HG02678 (cell line): Measurements from ENCODE around the gene METTL15.
"Not testable (repeated sequence)": the region's sequence is repeated elsewhere in the genome, so short reads cannot be mapped to it uniquely, and the experiment has no call there.

Source experiments
- ATAC-seq: cut with Tn5 transposase; IDR thresholded peaks from one replicate; pipeline ENCODE4 v1.9.1; 2021; ENCODE audit warnings: mild to moderate bottlenecking, moderate library complexity; ENCODE audit not compliant: unreplicated experiment

The METTL15 gene

DNA sequence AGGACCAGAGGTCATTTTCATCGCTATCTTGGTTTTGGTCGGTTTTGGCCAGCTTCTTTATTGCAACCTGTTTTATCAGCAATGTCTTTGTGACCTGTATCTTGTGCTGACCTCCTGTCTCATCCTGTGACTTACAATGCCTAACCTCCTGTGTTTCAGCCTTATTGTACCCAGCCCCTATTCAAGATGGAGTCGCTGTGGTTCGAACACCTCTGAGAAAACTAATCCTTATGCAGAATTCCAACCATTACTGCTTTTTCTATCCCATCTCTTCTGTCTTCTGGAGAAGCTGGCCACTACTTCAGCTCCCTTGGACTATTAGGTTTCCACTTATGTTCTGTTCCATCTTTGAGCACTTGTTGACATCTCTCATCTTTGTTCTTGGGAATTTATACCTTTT lies 62.6 kb downstream of the METTL15 start:
- no peak for ATAC-seq

DNA sequence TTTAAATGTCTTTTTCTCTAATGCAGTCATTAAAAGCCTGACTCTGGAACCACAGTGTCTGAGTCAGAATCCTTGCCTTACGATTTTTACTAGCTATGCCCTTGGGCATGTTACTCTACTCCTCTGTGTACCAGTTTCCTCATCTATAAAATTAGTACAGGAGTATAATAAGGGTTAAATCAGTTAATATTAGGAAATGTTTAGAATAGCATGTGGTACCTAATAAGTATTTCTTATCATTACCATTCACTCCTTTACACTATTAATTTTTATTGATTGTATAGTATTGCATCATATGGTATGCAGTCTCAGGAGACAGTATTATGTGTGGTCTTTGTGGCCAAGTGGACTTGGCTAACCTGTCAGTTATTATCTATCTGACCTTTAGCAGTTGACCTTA lies 68.2 kb downstream of the METTL15 start:
- ATAC-seq: no peak

DNA sequence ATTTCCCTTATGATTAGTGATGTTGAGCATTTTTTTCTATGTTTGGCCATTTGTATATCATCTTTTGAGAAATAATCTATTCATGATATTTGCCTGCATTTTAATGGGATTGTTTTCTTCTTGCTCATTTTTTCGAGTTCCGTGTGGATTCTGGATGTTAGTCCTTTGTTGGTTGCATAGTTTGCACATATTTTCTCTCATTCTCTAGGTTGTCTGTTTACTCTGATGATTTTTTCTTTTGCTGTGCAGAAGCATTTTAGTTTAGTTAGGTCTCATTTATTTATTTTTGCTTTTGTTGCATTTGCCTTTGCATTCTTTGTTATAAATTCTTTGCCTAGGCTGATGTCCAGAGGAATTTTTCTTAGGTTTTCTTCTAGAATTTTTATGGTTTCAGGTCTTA lies 87.3 kb downstream of the METTL15 start:
- no peak for ATAC-seq

DNA sequence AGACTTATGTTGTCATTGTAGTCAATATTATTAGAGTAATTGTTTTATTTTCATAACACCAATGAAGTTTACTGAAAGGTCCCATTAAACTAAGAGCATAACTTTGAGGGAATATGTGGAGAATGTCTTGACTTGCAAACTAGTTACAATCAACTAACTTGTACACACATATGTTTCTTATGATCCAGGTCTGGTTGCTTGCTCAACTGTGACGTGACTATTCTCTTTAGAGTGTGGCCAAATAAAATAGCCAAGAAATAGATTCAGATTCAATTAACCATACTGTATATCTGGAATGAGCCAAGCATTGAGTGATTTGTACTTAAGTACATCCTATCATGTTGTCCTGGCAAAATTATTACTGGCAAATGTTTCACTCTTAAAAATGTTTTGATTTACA lies 101.7 kb downstream of the METTL15 start:
- no peak for ATAC-seq

DNA sequence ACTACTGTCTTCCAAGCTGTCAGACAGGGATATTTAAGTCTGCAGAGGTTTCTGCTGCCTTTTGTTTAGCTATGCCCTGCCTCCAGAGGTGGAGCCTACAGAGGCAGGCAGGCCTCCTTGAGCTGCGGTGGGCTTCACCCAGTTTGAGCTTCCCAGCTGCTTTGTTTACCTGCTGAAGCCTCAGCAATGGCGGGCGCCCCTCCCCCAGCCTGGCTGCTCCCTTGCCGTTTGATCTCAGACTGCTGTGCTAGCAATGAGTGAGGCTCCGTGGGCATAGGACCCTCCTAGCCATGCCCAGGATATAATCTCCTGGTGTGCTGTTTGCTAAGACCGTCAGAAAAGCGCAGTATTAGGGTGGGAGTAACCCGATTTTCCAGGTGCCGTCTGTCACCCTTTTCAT lies 113.9 kb downstream of the METTL15 start:
- not testable (repeated sequence) for ATAC-seq

DNA sequence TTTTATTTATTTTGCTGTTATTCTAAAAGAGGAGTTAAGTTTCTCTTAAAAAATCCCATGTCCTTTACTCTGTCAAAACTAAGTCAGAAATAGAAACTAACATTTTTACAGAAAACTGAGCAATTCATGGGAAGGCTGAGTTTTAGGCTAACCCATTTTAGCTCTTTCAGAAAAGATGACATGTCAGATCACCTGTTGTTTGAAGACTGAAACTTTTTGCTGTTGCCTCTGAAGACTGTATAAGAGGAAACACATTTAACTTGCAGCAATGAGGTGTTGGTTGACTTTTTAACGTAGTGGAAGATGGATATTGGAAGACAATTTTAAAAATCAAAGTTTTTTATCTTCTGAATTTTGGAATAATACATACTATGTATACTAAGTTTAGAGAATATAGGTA lies 115.4 kb downstream of the METTL15 start:
- peak; percentile 62 for ATAC-seq

DNA sequence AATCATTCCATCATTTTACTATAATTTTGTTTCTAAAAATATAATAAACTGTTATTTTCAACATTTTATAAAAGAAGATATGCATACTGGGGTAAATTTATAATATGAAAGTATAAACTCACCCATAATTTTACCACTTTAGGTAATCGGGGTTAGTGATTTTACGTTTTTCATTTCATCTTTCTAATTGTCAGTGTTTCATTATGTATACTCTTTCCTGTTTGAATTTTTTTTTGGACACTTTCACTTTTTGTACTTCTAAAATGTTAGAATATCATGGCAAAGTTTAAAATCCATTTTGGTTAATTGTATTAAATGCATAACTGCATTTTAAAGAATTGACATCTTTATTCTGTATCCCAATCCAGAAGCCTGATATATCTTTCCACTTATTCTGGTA lies 115.8 kb downstream of the METTL15 start:
- no peak for ATAC-seq

DNA sequence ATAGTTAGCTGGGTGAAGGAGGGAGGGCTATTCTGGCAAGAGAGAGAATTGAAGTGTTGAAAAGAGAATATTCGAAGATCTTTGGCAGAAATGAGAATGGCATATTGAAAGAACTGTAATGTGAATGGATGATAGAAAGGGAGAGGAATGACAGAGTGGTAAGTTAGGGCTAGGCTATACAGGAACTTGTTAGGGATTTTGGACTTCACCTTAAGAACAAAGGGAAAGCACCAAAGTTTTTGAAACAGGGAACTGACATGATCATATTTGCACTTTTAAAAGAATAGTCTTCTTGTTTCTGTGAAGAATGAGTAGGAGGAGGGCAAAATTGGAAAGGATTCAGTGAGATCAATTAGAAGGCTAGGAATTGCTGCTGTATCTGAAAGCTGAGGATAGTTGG lies 119.3 kb downstream of the METTL15 start:
- no peak for ATAC-seq

DNA sequence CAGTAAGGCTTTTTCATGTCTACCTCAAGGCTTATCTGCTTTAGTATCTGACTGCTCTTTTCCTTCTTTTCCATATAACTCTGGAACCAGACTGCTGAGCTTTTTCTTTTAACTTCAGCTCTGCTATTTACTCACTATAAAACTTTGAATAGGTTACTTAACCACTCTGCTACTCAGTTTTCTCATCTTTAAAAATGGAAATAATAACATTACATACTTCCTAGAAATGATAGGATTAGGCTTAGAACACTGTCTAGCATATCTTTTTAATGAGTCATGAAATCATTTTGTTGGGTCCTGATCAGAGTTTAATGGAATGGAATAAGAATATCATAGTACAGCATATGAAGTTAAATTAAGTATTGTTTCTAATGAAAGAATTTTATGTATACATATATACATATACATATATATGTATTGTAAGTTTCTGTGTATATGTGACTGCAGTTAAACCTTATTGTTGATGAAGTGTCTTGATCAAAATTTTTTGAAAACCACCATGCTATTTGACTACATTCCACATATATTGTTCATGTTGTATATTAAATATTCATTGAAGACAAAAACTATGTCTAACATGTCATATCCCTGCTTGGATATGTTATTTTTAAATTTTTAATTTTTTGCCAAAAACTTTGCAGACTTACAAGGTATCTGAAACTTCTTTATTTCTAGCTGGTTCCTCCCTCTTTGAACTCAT lies 120.2 kb downstream of the METTL15 start:
- no peak for ATAC-seq

DNA sequence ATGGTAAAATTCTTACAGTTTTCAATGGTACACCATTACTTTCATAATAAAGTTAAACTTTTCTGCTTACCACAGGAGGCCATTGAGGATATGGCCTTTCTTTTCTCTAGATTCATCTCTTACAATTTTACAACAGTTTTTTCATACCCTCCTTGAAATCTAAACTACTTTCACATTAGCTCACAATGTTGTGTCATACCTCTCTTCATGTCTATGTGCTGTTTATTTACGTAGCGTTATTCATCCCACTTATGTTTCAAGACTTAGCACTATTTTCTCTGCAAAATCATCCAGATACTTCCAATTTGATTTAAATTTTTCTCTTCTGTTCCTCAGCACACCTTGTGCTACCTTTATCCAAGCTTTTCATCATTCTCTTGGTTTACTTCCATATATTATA lies 123.3 kb downstream of the METTL15 start:
- no peak for ATAC-seq

DNA sequence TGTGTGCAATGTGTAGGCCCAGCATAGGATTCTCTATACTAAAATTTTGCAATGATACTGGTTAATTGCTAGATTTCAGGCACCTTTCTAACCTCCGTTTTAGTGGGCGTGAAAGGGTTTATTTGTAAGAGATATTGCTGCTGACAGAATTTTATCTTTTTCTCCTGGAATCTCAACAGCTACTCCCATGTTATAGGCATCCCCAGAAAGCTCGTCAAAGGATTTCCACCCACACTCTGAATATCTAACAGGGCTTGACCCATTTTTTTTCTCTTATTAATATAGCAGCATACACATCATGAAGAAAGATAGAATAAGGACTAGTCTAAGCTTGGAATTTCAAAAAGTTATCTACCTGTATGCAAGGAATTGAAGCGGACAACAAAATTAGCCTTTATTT lies 124.5 kb downstream of the METTL15 start:
- no peak for ATAC-seq

DNA sequence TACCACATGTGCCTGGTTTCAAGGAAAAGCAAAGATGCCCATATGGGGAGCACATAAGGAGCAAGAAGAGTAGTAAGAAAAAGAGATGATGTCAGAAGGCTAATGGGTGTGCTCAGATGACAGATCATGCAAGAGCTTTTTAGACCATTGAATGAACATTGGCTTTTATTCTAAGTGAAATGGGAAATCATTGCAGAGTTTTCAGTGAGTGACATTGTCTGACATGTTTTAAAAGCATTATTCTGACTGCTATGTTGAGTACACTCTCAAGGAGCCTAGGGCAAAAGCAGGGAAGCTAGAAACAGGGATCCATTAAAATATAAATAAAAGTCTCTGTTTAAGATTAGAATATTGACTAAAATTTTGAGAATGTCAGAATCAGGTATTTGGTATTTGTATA lies 133.6 kb downstream of the METTL15 start:
- no peak for ATAC-seq

DNA sequence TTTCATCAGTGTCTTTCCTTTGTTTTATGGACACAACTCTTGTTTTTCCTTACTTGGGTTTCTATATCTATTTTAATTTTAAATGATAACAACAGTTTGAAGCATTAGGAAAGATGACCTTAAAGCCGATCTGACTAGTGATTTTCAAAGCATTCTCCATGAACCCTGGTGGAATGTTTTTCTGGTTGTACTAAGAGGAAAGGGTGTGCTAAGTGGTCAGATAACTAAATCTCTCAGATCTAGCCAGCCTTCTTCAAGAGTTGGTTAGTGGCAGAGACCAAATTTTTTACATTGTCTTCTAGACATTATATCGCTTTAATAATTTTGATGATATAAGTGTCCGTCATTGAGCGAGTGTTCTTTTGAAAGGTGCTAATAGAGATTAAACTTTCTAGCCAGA lies 134.4 kb downstream of the METTL15 start:
- ATAC-seq: no peak

DNA sequence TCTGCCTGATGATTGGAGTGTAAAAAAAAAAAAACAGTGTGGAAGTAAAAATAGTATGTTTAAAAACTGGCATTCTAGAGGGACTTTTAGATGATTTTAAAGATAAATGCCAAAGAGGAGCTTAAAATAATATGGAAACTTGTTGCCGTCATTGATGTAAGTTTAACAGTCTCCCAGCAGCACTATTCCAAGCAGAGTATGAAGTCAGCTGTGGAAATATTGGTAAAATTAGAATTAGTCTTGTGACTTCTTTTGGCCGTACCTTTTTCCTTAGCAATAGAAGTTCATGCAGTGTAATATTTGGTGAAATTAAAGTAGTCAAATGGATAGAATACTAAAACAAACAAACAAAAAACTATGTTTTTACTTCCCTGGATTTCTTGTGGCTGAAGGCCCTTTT lies 134.9 kb downstream of the METTL15 start:
- no peak for ATAC-seq

DNA sequence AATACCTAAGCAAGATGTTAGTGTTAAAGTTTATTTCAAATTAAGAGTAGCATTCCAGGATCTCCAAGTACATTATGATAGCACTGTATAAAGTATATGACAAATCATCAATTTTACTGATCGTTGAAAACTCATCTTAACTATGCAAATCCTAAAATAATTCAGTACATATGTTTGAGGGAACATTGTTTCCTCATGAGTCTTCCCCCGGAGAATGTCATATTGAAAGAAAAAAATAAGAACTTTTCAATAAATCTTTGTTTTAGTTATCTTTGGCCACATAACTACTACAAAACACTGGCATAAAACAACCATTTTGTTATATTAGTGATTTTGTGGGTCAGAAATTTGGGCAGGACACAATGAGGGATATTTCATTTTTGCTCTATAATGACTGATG lies 135.4 kb downstream of the METTL15 start:
- no peak for ATAC-seq

DNA sequence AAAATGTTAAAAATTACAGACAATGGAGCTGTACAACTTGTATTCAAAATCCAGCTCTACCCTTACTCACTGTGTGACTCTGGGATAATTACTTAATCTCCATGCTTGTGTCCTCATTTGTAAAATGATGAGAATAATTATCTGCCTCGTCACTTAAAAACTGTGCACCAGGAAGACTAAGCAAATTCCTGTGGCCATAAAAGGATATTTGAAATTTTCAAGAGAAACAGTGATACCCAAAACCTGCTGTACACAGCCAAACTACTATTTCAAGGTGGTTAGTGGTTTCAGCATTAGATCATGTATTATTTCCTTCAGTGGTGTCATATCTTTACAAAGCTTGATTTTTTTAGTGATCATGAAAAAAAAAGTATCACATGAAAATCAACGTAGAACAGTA lies 136.9 kb downstream of the METTL15 start:
- no peak for ATAC-seq

DNA sequence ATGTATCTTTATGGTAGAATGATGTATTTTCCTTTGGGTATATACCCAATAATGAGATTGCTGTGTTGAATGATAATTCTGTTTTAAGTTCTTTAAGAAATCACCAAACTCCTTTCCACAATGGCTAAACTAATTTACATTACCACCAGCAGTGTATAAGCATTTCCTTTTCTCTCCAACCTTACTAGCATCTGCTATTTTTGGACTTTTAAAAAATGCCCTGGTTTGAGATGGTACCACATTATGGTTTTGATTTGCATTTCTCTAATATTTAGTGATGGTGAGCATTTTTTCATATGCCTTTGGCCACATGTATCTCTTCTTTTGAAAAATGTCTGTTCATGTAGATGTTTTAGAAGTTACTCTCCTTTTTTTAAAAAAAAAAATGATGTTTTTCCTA lies 142.0 kb downstream of the METTL15 start:
- ATAC-seq: no peak

DNA sequence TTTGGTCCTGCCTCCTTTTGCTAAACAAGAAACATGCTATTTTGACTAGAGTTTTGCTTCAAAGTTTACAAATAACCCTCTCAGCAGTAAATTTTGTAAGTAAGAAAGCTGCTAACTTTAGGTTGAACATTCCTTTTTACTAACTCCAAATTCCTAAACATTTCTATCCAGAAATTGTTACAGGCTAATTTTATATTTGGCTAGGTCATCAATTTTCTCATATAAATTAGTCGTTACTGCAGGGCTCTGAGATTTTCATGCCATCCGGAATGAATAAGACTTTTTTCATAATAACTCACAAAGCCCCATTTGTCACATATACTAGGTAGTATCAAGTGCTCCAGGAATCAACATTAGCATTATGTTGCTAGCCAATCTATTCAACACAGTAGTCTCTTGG lies 143.1 kb downstream of the METTL15 start:
- no peak for ATAC-seq

DNA sequence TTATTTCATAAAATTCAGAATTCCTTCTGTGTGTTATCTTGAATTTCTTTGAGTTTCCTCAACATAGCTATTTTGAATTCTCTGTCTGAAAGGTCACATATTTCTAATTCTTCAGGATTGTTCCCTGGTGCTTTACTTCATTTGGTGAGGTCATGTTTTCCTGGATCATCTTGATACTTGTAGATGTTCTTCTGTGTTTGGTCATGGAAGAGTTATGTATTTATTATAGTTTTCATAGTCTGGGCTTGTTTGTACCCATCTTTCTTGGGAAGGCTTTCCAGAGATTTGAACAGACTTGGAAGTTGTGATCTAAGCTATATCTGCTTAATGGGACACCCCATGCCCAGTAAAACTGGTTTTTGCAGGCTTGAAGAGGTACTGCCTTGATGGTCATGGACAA lies 149.6 kb downstream of the METTL15 start:
- no peak for ATAC-seq

DNA sequence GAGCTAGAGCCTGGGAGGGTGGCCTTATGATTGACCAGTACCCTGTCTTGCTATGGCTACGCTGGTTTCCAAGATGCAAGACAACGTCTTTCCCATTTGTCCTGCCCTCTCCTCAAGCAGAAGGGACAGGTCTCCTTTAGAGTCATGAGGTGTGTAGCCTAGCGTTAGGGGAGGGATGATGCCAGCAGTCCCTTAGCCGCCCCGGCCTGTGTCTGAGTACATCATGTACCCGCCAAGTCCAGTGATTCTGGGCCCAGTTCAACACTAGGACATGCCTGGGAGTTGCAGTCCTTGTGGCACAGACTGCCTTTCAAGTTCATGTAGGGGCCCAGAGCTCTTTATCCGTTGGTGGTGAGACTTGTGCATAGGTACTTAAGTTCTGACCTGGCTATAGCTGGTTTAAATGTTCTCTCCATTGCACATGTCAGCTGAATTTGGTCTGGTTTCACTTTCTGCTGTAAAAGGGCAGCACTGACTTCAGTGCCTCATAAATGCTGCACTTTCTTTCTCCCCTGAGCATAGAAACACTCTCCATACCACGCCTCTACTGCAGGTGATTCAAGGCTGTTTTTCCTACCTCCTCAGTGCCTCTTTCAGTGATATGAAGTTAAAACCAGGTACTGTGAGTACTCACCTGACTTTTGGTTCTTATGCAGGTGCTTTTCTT lies 151.1 kb downstream of the METTL15 start:
- peak; percentile 86 for ATAC-seq

DNA sequence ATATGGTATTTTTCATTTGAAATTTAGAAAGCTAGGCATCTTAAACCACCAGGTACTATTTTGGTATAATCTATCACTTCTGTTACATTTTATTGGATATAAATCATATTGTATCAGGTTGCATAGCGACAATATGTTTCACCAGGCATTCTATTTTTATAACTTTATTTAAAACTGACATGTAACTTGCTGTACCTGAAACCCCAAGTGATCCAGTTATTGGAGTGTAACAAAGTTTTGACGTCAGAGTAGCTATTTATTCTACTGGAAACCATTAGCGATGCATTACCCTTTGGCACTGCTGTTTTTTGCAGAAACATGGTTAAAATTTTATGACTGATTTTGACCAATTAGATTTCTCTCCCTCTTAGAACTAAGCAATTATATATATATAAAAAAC lies 160.7 kb downstream of the METTL15 start:
- ATAC-seq: no peak

DNA sequence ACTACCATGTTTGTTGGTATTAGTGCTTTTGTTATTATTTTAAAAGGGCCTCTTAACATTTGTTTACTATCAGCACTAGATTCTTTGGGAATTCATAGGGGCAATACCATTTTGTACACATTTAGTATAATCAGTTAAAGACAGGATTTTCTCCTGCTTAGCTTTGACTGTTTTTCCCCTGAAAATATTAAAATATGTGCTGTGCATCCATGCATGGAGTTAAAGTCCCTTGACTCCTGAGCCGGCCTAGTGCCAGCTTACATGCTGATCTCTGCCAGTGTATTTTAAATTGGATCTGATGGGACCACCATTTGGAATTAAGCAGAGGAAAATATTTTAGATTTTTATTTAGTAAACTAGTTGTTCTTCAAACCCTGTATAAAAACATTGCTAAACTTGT lies 161.4 kb downstream of the METTL15 start:
- ATAC-seq: no peak

DNA sequence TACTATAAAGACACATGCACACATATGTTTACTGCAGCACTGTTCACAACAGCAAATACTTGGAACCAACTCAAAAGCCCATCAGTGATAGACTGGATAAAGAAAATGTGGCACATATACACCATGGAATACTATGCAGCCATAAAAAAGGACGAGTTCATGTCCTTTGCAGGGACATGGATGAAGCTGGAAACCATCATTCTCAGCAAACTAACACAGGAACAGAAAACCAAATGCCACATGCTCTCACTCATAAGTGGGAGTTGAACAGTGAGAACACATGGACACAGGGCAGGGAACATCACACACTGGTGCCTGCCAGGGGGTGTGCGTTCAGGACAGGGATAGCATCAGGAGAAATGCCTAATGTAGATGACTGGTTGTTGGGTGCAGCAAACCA lies 164.1 kb downstream of the METTL15 start:
- ATAC-seq: not testable (repeated sequence)
